Duodenal mucosa (tissue), 2 donors: ENCODE measurements around the gene RASL12.

Experiments
- H3K27ac ChIP-seq: one replicate; pipeline ENCODE4 v1.7.0; 2013; ENCODE audit warnings: low read depth, low read length
- H3K27me3 ChIP-seq, 2 donors: one replicate each; pipeline ENCODE4 v1.7.0; 2013; ENCODE audit warnings: low read length in 2 of 2, control low read depth in 1 of 2; ENCODE audit not compliant: insufficient read depth in 2 of 2, control insufficient read depth in 1 of 2
- H3K36me3 ChIP-seq, 2 donors: one replicate each; pipeline ENCODE4 v1.7.0; 2013; ENCODE audit warnings: low read length in 2 of 2, control low read depth in 1 of 2; ENCODE audit not compliant: insufficient read depth in 2 of 2, control insufficient read depth in 1 of 2
- H3K4me1 ChIP-seq, 2 donors: one replicate each; pipeline ENCODE4 v1.7.0; 2013; ENCODE audit warnings: low read length in 2 of 2, control low read depth in 1 of 2; ENCODE audit not compliant: insufficient read depth in 2 of 2, control insufficient read depth in 1 of 2
- H3K4me3 ChIP-seq, 2 donors: one replicate each; pipeline ENCODE4 v1.7.0; 2013; ENCODE audit warnings: low read length in 2 of 2, low read depth in 1 of 2
- H3K9ac ChIP-seq, 2 donors: one replicate each; pipeline ENCODE4 v1.7.0; 2013; ENCODE audit warnings: low read length in 2 of 2, low read depth in 1 of 2
- H3K9me3 ChIP-seq, 2 donors: one replicate each; pipeline ENCODE4 v1.7.0; 2013; ENCODE audit warnings: low read length in 2 of 2, control low read depth in 1 of 2; ENCODE audit not compliant: control insufficient read depth in 1 of 2

RASL12 gene

GRCh38 chr15:65006876-65007275, 60.9 kb downstream of the RASL12 start:
- Histone ChIP-seq H3K4me3 (no peak overlapping the region), H3K9ac (no peak overlapping the region), H3K9me3 (no peaks in the 10 kb centered on the region), H3K27me3 (no peaks in the 10 kb centered on the region), H3K36me3 (peaks cover 0 to 23% of the 10 kb centered on the region in 2 donors), H3K4me1 (no peaks in the 10 kb centered on the region), H3K27ac (no peak overlapping the region)

- peaks cover 0 to 23% of the 10 kb centered on the region in 2 donors for H3K36me3 ChIP-seq
- H3K9me3 ChIP-seq, result no peaks in the 10 kb centered on the region
Measured at GRCh38 chr15:65004993-65005392, 62.8 kb downstream of the RASL12 start.

More at GRCh38 chr15:65004993-65005392, 62.8 kb downstream of the RASL12 start:
- no peaks in the 10 kb centered on the region for H3K27me3 ChIP-seq
- H3K27ac ChIP-seq, result no peak overlapping the region
- no peak overlapping the region for H3K4me3 ChIP-seq
- H3K9ac ChIP-seq, result no peak overlapping the region
- H3K4me1 ChIP-seq, result no peaks in the 10 kb centered on the region
